Small intestine (tissue), 7 donors: Measurements from ENCODE around the gene MOGAT2. TPM values are rescaled to one million over a fixed set of nuclear protein-coding genes. Genes with fewer than 3 reads are reported as not detected.
"Not testable (repeated sequence)": the region's sequence is repeated elsewhere in the genome, so short reads cannot be mapped to it uniquely, and the experiment has no call there.

Experiments used
- DNase-seq, 2 donors: peaks; one replicate each; pipeline versions ENCODE4 v3.0.0 to v3.0.0-alpha.2; 2013
- FAIRE-seq: peaks from 2 replicates; lab custom pipeline; 2012; peaks lifted over from hg19 to GRCh38; lab: Jason Lieb, UNC
- H3K27ac ChIP-seq, 3 donors: one replicate each; pipeline ENCODE4 v1.5.1; 2013; ENCODE audit warnings: low read length in 2 of 3, mild to moderate bottlenecking in 2 of 3, control low read depth in 1 of 3, inconsistent platforms in 1 of 3, low read depth in 1 of 3, moderate library complexity in 1 of 3
- H3K27me3 ChIP-seq, 3 donors: one replicate each; pipeline ENCODE4 v1.6.1; 2013; ENCODE audit warnings: low read length in 3 of 3, inconsistent platforms in 1 of 3; ENCODE audit not compliant: control insufficient read depth in 3 of 3, insufficient read depth in 3 of 3
- H3K36me3 ChIP-seq, 3 donors: one replicate each; pipeline ENCODE4 v1.6.1; 2013; ENCODE audit warnings: low read length in 3 of 3, inconsistent platforms in 1 of 3, low read depth in 1 of 3, mild to moderate bottlenecking in 1 of 3, moderate library complexity in 1 of 3; ENCODE audit not compliant: control insufficient read depth in 3 of 3, insufficient read depth in 2 of 3
- H3K4me1 ChIP-seq, 3 donors: one replicate each; pipeline ENCODE4 v1.6.1; 2013; ENCODE audit warnings: low read length in 2 of 3, inconsistent platforms in 1 of 3, low read depth in 1 of 3, mild to moderate bottlenecking in 1 of 3, moderate library complexity in 1 of 3; ENCODE audit not compliant: control insufficient read depth in 3 of 3, insufficient read depth in 2 of 3
- H3K4me3 ChIP-seq, 3 donors: one replicate each; pipeline ENCODE4 v1.5.1; 2013; ENCODE audit warnings: low read length in 3 of 3, control low read depth in 1 of 3, inconsistent platforms in 1 of 3, low read depth in 1 of 3, mild to moderate bottlenecking in 1 of 3, moderate library complexity in 1 of 3
- H3K9me3 ChIP-seq, 2 donors: one replicate each; pipeline ENCODE4 v1.6.1; 2013; ENCODE audit warnings: low read depth in 1 of 2, low read length in 1 of 2; ENCODE audit not compliant: control insufficient read depth in 2 of 2, insufficient read depth in 1 of 2
- WGBS, 3 donors: extraction: QIAGEN DNeasy Blood & Tissue Kit; methylation state at CpG; one replicate each; pipeline ENCODE4 v1.1.7; 2013; 5-methylcytosine and 5-hydroxymethylcytosine counted together
- polyA plus RNA-seq, 4 donors: library from polyadenylated mRNA; stranded (reverse) in 3 of 4; unstranded in 1 of 4; fragments of 200-250 nt in 3 of 4; fragments of 120-200 nt in 1 of 4; gene quantifications; one replicate each; pipeline versions ENCODE4 v1.2.1 to v1.2.3, GENCODE V29; 2013
- donor health status: healthy with polysubstance abuse.
- donor health status: control.
- donor health status: control.
- donor health status: Bipolar disorder and iron deficiency.
- donor health status: healthy.

MOGAT2 gene
- polyA plus RNA-seq, 4 donors = 112 to 243 (median 145) TPM

GRCh38 chr11:75679566-75679965, 38.1 kb upstream of the MOGAT2 start:
- Histone ChIP-seq H3K27me3 (peaks cover 0 to 19% (median 3%) of the 10 kb centered on the region in 3 donors), H3K36me3 (no peaks in the 10 kb centered on the region), H3K4me1 (no peaks in the 10 kb centered on the region), H3K9me3 (no peaks in the 10 kb centered on the region), H3K4me3 (no peak overlapping the region), H3K27ac (no peak overlapping the region)
- FAIRE-seq (no peak), DNase-seq (no peak)
- 86 to 89% (median 86%) methylated on average over 11 of the region's 11 CpGs for WGBS, 3 donors

DNA sequence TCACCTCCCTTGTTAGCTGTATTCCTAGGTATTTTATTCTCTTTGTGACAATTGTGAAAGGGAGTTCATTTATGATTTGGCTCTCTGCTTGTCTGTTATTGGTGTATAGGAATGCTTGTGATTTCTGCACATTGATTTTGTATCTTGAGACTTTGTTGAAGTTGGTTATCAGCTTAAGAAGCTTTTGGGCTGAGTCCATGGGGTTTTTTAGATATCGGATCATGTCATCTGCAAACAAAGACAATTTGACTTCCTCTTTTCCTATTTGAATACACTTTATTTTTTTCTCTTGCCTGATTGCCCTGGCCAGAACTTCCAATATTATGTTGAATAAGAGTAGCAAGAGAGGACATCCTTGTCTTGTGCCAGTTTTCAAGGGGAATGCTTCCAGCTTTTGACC, 33.8 kb upstream of the MOGAT2 start:
- not testable (repeated sequence) for H3K4me1 ChIP-seq, DNase-seq, H3K27ac ChIP-seq, H3K36me3 ChIP-seq, H3K4me3 ChIP-seq, FAIRE-seq, H3K9me3 ChIP-seq
- peaks cover 0 to 22% (median 0%) of the 10 kb centered on the region in 3 donors for H3K27me3 ChIP-seq
- 70 to 76% (median 75%) methylated on average over 1 of the region's 1 CpG for WGBS, 3 donors

DNA sequence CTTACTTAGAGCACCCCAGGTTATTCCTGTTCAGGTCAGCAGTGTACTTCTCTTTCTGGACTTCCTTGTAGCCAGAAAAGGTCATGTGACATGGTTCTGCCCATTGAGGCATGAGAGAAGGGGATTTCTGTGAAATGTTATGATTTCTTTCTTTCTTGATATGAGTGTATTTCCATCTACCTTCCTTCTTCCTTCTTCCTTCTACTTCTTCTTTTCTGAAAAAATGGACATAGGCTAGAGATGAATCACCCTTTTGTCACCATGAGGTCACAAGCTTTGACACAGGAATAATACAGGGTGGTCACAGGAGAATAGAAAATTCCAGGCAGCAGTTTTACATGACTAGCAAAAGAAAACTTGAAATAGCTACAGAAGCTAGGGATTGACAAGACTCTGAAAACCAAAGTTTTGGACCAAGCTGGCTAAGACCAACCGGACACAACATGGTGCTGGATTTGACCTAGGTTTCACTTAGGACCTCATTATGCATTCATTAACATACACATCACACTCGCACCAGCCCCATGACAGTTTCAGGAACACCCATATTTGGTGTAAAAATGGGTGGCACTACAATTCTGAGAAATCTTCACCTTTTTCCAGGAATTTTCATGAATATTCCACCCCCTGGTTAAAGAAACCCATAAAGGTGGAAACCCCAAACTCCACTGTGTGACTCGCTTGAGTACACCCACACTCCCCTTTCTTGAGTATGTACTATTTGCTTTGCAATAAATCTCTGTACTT, 27.6 kb upstream of the MOGAT2 start:
- Histone ChIP-seq H3K4me3 (no peak overlapping the region), H3K36me3 (no peaks in the 10 kb centered on the region), H3K27me3 (peaks cover 0 to 16% (median 0%) of the 10 kb centered on the region in 3 donors), H3K4me1 (no peaks in the 10 kb centered on the region), H3K27ac (no peak overlapping the region), H3K9me3 (no peaks in the 10 kb centered on the region)
- DNase-seq = no peak
- 72 to 73% (median 72%) methylated on average over 3 of the region's 3 CpGs for WGBS, 3 donors
- no peak for FAIRE-seq

GRCh38 chr11:75691804-75692203, 25.8 kb upstream of the MOGAT2 start:
- no peak overlapping the region for H3K4me3 ChIP-seq
- FAIRE-seq (no peak), DNase-seq (no peak)
- peaks cover 0 to 16% (median 0%) of the 10 kb centered on the region in 3 donors for H3K27me3 ChIP-seq
- WGBS, 3 donors = 81 to 85% (median 84%) methylated on average over 4 of the region's 4 CpGs
- H3K9me3 ChIP-seq = no peaks in the 10 kb centered on the region
- H3K4me1 ChIP-seq = no peaks in the 10 kb centered on the region
- H3K27ac ChIP-seq = no peak overlapping the region
- H3K36me3 ChIP-seq = no peaks in the 10 kb centered on the region

DNA sequence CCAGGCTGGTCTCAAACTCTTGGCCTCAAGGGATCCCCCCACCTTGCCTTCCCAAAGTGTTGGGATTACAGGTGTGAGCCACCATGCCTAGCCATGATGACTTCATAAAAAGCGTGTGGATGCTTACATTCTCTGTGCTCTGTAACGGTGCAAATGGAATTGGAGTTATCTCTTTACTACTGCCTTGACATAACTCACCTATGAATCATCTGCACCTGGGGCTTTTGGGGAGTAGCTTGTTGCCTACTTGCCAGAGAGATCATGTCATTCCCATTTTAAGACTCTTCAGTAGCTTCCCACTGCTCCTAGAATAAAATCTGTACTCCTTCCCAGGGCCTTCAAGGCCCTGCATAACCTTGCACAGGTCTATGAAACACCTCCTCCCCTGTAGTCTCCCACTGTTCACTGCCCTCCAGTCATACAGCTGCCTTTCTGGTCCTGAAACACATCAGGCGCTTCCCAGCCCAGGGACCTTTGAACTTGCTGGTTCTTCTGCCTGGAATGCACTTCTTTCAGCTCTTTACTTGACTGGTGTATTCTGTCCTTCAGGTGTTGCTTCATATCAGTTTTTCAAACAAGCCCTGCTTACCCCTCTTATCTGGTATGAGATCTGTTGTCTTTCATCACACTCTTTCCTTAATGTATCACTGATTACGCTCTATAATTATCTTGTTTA, 19.6 kb upstream of the MOGAT2 start:
- peak in 1 of 2 donors; percentile 62 for DNase-seq
- Histone ChIP-seq H3K36me3 (no peaks in the 10 kb centered on the region), H3K4me3 (no peak overlapping the region), H3K4me1 (peaks cover 0 to 5% (median 0%) of the 10 kb centered on the region in 3 donors), H3K9me3 (no peaks in the 10 kb centered on the region), H3K27ac (no peak overlapping the region), H3K27me3 (peaks cover 0 to 2% (median 0%) of the 10 kb centered on the region in 3 donors)
- WGBS, 3 donors = 48 to 75% (median 59%) methylated on average over 4 of the region's 4 CpGs
- no peak for FAIRE-seq

DNA sequence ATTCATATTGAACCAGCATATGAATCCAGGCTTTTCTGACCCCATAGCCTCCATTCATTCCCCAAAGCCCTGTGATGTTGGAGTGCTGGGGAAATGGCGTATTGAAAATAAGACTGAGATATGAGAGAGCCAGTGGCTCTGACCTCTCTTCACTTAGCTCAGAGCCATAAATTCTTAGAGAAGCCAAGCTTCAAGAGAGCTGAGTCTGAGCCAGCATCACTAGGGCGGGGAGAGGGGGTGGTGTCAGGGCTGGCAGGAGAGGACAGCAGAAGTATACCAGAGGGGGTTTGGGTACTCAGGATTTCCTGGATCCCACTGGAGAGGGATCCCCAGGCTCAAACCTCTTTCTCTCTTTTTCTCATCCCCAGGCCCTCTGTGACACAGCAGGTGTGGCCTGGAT, 16.7 kb upstream of the MOGAT2 start:
- no peak for FAIRE-seq
- no peak for DNase-seq
- peaks cover 0 to 2% of the 10 kb centered on the region in 2 donors for H3K9me3 ChIP-seq
- H3K27ac ChIP-seq = no peak overlapping the region
- peaks cover 0 to 5% (median 0%) of the 10 kb centered on the region in 3 donors for H3K4me1 ChIP-seq
- no peaks in the 10 kb centered on the region for H3K36me3 ChIP-seq
- no peak overlapping the region for H3K4me3 ChIP-seq
- peaks cover 0 to 2% (median 0%) of the 10 kb centered on the region in 3 donors for H3K27me3 ChIP-seq
- WGBS, 3 donors = 51 to 68% (median 59%) methylated on average over 2 of the region's 2 CpGs

DNA sequence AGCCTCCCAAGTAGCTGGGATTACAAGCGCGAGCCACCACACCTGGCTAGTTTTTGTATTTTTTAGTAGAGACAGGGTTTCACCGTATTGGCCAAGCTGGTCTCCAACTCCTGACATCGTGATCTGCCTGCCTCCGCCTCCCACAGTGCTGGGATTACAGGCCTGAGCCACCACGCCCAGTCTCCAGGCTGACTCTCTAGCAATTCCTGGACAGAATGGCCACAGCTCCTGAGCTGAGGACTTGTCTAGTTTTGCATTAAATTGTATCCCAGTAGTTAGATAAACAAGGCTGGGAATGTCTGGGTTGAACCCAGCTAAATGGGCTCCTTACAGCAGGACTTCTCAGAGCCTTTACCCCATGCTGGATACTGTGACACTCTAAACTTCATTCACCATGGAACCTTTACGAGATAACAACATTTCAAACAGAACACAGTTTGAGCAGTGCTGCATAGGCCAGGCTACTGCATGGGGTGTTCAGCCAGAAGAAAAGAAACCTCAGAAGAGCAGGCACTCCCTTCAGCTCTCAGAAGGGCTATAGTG, 13.9 kb upstream of the MOGAT2 start:
- WGBS, 3 donors = 87 to 91% (median 88%) methylated on average over 7 of the region's 7 CpGs

GRCh38 chr11:75705541-75705940, 12.1 kb upstream of the MOGAT2 start:
- peaks cover 0 to 10% of the 10 kb centered on the region in 2 donors for H3K9me3 ChIP-seq
- H3K4me3 ChIP-seq = no peak overlapping the region
- peaks cover 0 to 6% (median 2%) of the 10 kb centered on the region in 3 donors for H3K4me1 ChIP-seq
- DNase-seq = no peak
- no peaks in the 10 kb centered on the region for H3K27me3 ChIP-seq
- 78 to 91% (median 89%) methylated on average over 3 of the region's 3 CpGs for WGBS, 3 donors
- no peak for FAIRE-seq
- no peak overlapping the region for H3K27ac ChIP-seq
- no peaks in the 10 kb centered on the region for H3K36me3 ChIP-seq

More for the DNA sequence above, 13.9 kb upstream of the MOGAT2 start:
- Histone ChIP-seq H3K4me3 (no peak overlapping the region), H3K36me3 (no peaks in the 10 kb centered on the region), H3K27me3 (peaks cover 0 to 2% (median 0%) of the 10 kb centered on the region in 3 donors), H3K9me3 (peaks cover 0 to 8% of the 10 kb centered on the region in 2 donors), H3K27ac (no peak overlapping the region), H3K4me1 (peaks cover 0 to 6% (median 2%) of the 10 kb centered on the region in 3 donors)
- DNase-seq = no peak
- FAIRE-seq = no peak
